GM19238 (cell line): ENCODE measurements around the gene RBM20.
"Not testable (repeated sequence)": the region's sequence is repeated elsewhere in the genome, so short reads cannot be mapped to it uniquely, and the experiment has no call there.

Experiments used
- DNase-seq: peaks from one replicate; pipeline ENCODE4 v3.0.0; 2011; ENCODE audit warnings: low spot score; ENCODE audit not compliant: insufficient read length

The RBM20 gene

GRCh38 chr10:110762849-110763211, 118.7 kb downstream of the RBM20 start:
- no peak for DNase-seq

GRCh38 chr10:110764378-110764777, 120.2 kb downstream of the RBM20 start:
- DNase-seq: no peak

GRCh38 chr10:110764793-110765512, 120.8 kb downstream of the RBM20 start:
- no peak for DNase-seq

DNA sequence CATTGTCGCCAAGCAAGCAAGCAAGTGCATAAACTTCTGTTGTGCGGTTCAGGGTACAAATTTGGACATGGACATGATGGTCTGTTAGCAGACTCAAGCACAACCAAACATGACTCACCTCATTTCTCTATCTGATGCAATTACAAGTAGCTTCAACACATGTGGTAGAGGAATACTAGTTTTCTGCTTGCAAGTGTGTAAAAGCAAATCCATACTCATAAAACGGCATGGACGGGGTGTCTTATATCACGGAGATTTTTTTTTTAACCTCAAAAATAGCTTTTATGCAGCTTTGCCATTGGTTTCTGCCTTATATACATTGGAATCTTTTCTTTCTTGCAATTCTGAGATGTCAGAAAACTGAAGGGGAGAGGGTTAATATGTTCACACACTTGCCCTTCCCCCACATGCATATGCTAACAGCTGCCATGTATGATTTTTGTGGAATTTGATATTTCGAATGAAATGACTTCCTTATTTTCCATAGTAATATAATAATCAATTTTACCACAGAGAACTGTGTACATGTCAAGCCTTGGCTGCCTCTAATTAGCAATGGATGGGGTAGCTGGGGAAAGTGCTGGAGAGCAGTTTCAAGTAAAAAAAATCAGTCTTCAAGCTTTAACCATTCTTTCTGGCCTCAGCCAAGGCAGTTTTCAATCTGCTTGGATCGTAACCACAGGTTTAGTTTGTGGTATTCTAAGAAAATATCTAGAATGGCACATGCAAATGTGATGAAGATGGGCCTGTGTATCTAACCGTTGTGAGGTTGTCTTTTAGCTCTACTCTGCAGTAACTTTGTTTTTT, 121.6 kb downstream of the RBM20 start:
- DNase-seq: no peak

DNA sequence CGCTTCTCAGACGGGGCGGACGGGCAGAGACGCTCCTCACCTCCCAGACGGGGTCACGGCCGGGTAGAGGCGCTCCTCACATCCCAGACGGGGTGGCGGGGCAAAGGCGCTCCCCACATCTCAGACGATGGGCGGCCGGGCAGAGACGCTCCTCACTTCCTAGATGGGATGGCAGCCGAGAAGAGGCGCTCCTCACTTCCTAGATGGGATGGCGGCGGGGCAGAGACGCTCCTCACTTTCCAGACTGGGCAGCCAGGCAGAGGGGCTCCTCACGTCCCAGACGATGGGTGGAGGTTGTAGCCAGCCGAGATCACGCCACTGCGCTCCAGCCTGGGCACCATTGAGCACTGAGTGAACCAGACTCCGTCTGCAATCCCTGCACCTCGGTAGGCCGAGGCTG, 123.5 kb downstream of the RBM20 start:
- DNase-seq: not testable (repeated sequence)

GRCh38 chr10:110770243-110770642, 126.1 kb downstream of the RBM20 start:
- no peak for DNase-seq

GRCh38 chr10:110771486-110771885, 127.3 kb downstream of the RBM20 start:
- DNase-seq: no peak

DNA sequence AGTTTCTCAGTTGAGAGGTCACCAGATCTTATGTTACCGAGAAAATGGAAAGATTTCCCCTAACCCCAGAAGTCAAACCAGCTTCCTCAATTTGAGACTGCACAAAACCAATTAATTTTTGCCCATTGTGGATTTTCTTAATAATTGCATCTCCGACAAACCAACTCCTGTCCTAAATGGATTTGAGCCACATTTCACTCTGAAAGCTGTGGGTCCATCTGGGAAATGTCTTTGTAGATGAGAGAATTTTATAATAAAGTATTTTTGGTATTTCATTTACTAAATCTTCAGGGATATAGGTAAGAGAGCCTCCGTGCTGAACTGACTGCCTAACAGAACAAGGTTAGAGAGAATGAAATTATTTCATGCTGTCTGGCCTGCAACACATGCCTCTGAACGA, 127.9 kb downstream of the RBM20 start:
- DNase-seq: no peak

GRCh38 chr10:110772454-110773025, 128.4 kb downstream of the RBM20 start:
- no peak for DNase-seq

GRCh38 chr10:110773693-110774068, 129.5 kb downstream of the RBM20 start:
- DNase-seq: no peak

DNA sequence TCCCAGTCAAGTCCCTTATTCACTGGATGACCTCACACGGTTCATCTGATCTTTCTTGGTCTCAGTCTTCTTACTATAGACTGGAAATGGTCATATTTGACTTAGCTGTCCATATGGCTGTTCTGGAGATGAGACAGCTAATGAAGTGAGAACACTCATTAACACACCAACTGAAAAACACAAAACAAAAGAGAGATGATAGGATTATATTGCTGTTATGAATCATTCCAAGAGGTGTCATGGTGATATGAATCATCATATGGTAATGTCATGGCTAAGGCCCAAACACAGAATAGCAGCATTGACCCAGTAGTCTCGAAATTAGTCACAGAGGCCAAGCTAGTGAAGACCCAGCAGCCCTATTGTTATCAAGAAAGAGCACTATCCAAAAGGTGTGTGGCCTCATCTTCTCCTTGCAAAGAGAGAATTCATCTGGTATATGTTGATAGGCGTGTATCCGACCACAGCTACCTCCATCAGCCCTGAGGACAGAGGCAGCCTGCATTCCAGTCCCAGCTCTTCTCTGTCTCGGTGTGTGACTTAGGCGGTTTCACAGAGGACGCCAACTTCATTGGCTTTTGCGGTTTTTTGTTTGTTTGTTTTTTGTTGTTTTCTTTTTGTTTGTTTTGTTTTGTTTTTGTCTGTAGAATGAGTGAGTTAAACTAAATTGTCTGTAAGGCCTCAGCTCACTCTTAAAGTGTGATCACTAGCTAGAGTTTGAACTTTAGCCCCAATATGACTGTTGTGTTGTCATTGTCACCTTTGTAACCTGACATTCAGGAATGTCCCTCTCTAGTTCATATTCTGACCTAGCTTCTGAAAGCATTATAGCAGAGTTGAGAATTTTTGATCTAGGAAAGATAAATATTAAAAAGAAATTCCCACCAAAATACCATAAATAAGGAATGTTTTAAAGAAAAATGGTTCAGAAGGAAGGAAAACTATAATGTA, 130.2 kb downstream of the RBM20 start:
- DNase-seq: peak; percentile 58

DNA sequence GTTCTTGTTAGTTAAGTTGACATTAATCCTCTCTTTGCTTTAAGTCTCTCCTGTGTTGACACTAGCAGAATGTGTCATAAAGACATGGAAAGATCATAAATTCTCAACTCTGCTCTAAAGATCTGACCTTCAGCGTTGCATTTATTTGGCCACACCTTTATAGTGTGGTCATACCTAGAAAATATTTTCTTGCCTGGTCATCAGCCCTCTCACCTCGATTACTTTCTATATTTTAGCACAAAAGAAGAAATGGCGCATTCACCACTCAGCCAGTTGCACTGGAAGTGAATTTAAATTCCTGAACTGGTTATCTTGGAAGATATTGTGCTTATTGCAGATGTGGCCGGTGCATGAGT, 130.9 kb downstream of the RBM20 start:
- DNase-seq: no peak

DNA sequence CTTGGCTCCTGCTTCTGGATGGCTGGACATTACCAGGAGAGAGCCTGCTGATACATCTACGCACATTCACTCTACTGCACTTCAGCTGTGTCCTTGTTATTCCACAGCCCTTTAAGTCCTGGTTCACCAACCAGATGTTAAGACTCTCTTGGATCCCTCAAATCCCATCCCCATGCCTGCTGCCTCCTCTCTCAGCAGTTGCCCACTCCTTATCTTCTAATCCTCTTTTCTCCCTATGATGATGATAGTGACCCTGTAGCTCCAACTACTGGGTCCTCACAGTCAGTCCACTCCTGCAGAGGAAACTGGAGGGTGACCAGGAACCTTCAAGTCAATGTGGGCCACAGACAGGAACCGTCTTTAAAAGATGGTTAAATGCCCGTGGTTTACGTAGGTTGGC, 131.3 kb downstream of the RBM20 start:
- no peak for DNase-seq

- no peak for DNase-seq
Measured at GRCh38 chr10:110777017-110777416, 132.9 kb downstream of the RBM20 start.

DNA sequence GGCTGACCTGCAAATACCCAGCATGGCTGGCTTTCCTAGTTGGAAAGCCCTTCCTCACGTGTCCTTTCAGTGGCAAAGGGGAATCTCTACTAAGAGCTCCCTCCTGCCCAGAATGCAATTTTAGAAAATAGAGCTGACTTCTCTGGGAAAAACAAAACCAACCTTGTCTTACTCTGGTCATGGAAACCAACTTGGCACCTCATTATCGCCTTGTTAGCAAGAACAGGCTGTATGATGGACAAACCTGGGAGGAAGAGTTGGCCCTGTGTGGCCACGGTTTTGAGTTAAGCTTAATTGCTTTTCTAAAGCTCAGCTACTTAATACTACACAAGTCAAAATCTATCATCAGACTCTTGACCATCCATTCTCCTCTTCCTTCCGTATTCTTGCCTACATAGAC, 133.5 kb downstream of the RBM20 start:
- no peak for DNase-seq

DNA sequence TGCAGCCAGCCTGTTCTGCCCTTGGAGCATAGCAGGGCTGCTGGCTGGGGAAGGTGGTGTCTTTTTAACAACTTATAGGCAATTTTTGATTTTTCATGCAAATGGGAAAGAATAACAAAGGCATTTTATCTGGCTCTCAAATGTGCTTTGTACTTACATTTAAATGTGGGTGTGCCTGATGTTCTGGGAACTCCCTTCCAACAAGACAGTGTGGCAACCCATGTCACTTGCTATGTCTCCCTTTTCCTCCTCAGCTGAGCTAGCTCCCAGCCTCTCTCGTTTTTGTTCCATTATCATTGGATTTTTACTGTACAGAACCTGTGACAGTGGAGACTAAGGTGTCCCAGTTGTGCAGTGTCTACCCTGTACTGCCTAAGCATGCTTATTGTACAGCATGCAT, 134.1 kb downstream of the RBM20 start:
- DNase-seq: no peak

DNA sequence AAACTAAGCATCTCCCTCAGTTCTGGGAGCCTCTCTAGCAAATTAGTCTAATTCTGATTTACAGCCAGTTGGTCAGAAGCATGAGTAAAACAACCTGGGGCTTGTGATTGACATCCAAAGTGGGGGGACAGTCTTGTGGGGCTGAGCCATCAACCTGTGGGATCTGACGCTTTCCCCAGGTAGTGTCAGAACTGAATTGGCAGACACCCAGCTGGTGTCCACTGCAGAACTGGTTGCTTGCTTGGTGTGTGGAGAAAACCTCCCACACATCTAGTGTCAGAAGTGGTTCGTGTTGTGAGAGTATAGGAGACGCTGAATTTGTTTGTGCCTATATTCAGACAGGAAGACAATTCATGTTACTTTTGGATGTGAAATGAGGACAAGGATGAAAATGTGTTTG, 135.4 kb downstream of the RBM20 start:
- DNase-seq: no peak

GRCh38 chr10:110780704-110781103, 136.6 kb downstream of the RBM20 start:
- DNase-seq: no peak

DNA sequence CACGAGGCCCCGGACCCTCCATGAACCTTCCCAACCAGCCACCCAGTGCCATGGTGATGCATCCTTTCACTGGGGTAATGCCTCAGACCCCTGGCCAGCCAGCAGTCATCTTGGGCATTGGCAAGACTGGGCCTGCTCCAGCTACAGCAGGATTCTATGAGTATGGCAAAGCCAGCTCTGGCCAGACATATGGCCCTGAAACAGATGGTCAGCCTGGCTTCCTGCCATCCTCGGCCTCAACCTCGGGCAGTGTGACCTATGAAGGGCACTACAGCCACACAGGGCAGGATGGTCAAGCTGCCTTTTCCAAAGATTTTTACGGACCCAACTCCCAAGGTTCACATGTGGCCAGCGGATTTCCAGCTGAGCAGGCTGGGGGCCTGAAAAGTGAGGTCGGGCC, 137.0 kb downstream of the RBM20 start:
- no peak for DNase-seq

DNA sequence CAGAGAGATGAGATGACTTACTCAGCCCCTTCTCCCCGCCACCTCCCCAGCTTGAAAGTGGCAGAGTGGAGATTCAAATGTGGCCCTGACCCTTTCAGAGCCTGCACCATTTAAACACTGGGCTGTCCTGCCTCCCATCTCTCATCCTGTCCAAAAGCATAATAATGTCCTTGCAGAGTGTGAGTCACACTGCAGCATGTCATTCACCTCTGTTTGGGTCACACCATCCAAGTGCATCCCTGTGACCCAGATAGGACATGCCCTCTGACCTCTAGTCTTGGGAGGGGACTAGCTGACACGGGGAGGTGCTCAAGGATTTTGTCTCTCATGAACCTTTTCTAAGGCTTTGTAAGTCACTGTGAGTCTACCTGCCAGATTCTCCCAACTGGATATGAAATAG, 138.5 kb downstream of the RBM20 start:
- DNase-seq: no peak

DNA sequence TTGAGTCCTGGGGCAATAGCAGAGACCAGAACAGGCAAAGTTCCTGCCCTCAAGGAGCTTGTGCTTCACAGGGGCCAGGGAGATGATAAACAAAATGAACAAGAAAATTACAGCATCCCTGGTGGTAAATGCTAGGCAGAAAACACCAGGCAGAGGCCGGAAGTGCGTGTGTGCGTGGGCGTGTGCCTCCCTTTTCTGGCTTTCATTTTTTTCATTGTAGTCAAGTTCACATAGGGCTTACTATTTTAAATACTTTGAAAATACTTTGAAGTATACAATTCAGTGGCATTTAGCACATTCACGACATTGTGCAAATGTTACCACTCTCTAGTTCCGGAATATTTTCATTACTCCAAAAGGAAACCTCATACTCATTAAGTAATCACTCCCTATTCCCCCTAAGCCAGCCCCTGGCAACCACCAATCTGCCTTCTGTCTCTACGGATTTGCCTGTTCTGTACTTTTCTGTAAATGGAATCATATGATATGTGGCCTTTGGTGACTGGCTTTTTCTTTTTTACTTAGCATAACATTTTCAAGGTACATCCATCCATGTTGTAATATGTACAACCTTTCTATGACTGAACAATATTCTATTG, 139.5 kb downstream of the RBM20 start:
- DNase-seq: no peak
